GM06990 (cell line): ENCODE results near the gene BANP.
"Not testable (repeated sequence)": the region's sequence is repeated elsewhere in the genome, so short reads cannot be mapped to it uniquely, and the experiment has no call there.

ENCODE experiments used
- DNase-seq: peaks from one replicate; pipeline ENCODE4 v3.0.0-alpha.2; 2011; ENCODE audit not compliant: insufficient read length; ENCODE audit errors: extremely low read depth
- H3K27me3 ChIP-seq: replicated peaks from 2 replicates; pipeline ENCODE4 v1.6.0; 2011; ENCODE audit warnings: low read length; ENCODE audit not compliant: control insufficient read depth, insufficient read depth
- H3K36me3 ChIP-seq: 2 replicates; pipeline ENCODE4 v1.5.1; 2011; ENCODE audit warnings: low read length; ENCODE audit not compliant: control insufficient read depth, insufficient read depth
- H3K4me3 ChIP-seq: replicated peaks from 2 replicates; pipeline ENCODE4 v1.5.1; 2011; ENCODE audit warnings: low read depth, mild to moderate bottlenecking, control low read depth, low read length
- TF ChIP-seq, protein P1 (sequence below): IDR thresholded peaks from 2 replicates; pipeline ENCODE4 v1.5.1; 2011; ENCODE audit warnings: low read length, control low read depth, mild to moderate bottlenecking, inconsistent platforms; ENCODE audit not compliant: insufficient read depth, poor library complexity, severe bottlenecking

The BANP gene

GRCh38 chr16:88050952-88051660, 99.9 kb downstream of the BANP start:
- no peak for DNase-seq
- Histone ChIP-seq H3K36me3 (peaks cover 5% of the 10 kb centered on the region), H3K27me3 (no peaks in the 10 kb centered on the region), H3K4me3 (no peak overlapping the region)
- TF ChIP-seq, protein P1, sequence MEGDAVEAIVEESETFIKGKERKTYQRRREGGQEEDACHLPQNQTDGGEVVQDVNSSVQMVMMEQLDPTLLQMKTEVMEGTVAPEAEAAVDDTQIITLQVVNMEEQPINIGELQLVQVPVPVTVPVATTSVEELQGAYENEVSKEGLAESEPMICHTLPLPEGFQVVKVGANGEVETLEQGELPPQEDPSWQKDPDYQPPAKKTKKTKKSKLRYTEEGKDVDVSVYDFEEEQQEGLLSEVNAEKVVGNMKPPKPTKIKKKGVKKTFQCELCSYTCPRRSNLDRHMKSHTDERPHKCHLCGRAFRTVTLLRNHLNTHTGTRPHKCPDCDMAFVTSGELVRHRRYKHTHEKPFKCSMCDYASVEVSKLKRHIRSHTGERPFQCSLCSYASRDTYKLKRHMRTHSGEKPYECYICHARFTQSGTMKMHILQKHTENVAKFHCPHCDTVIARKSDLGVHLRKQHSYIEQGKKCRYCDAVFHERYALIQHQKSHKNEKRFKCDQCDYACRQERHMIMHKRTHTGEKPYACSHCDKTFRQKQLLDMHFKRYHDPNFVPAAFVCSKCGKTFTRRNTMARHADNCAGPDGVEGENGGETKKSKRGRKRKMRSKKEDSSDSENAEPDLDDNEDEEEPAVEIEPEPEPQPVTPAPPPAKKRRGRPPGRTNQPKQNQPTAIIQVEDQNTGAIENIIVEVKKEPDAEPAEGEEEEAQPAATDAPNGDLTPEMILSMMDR, result no peak

GRCh38 chr16:88052661-88053060, 101.4 kb downstream of the BANP start:
- DNase-seq, result no peak
- H3K27me3 ChIP-seq, result no peaks in the 10 kb centered on the region
- no peak overlapping the region for H3K4me3 ChIP-seq
- TF ChIP-seq, protein P1, result no peak
- H3K36me3 ChIP-seq, result peaks cover 5% of the 10 kb centered on the region

DNA sequence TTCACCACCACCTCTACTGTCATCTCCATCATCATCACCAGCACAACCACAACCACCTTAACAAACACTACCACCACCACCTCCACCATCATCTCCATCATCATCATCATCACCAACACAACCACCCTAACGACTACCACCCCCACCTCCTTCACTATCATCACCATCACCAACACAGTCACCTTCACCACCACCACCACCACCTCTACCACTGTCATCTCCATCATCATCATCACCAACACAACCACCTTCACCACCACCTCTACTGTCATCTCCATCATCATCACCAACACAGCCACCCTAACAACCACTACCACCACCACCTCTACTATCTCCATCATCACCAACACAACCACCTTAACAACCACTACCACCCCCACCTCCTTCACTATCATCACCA, 102.2 kb downstream of the BANP start:
- not testable (repeated sequence) for H3K36me3 ChIP-seq, H3K4me3 ChIP-seq, DNase-seq, H3K27me3 ChIP-seq

- TF ChIP-seq, protein P1, result no peak
- DNase-seq, result no peak
- H3K27me3 ChIP-seq, result no peaks in the 10 kb centered on the region
- peaks cover 7% of the 10 kb centered on the region for H3K36me3 ChIP-seq
- H3K4me3 ChIP-seq, result no peak overlapping the region
These were observed 104.1 kb downstream of the BANP start for GRCh38 chr16:88055356-88055755.

GRCh38 chr16:88056212-88056611, 105.0 kb downstream of the BANP start:
- no peak for DNase-seq
- TF ChIP-seq, protein P1, result no peak
- Histone ChIP-seq H3K4me3 (no peak overlapping the region), H3K36me3 (peaks cover 7% of the 10 kb centered on the region), H3K27me3 (no peaks in the 10 kb centered on the region)

- H3K36me3 ChIP-seq, result peaks cover 5% of the 10 kb centered on the region
- H3K4me3 ChIP-seq, result no peak overlapping the region
- TF ChIP-seq, protein P1, result no peak
- no peak for DNase-seq
- no peaks in the 10 kb centered on the region for H3K27me3 ChIP-seq
These were observed 106.4 kb downstream of the BANP start for GRCh38 chr16:88057656-88058055.
